RWPE1 (cell line): ENCODE measurements around the gene R3HDM4.
A peak's percentile ranks its signal among the peaks of the same experiment; 100 is the strongest.

ENCODE experiments used
- CTCF ChIA-PET: fragments of 350-600 bp; sonication (Branson Sonifier 250); formaldehyde crosslinking; extraction: SDS; loops from one replicate; lab custom pipeline; 2021; lab: Yijun Ruan, JAX
- POLR2A ChIA-PET: fragments of 400-600 bp; formaldehyde crosslinking; extraction: SDS; loops from one replicate; lab custom pipeline; 2020; ENCODE audit warnings: antibody characterized with exemption; ENCODE audit not compliant: low non-redundant PET; lab: Yijun Ruan, JAX
- DNase-seq: peaks from one replicate; pipeline ENCODE4 v3.0.0; 2012; ENCODE audit warnings: low spot score
- H3K27ac ChIP-seq: fragments of 450-650 bp; 2 replicates; pipeline ENCODE4 v1.5.1; 2017
- CTCF ChIP-seq: fragments of 450-650 bp; conservative IDR thresholded peaks from 2 replicates; pipeline ENCODE4 v1.5.1; 2017; ENCODE audit warnings: low read depth, mild to moderate bottlenecking

Gene R3HDM4

DNA sequence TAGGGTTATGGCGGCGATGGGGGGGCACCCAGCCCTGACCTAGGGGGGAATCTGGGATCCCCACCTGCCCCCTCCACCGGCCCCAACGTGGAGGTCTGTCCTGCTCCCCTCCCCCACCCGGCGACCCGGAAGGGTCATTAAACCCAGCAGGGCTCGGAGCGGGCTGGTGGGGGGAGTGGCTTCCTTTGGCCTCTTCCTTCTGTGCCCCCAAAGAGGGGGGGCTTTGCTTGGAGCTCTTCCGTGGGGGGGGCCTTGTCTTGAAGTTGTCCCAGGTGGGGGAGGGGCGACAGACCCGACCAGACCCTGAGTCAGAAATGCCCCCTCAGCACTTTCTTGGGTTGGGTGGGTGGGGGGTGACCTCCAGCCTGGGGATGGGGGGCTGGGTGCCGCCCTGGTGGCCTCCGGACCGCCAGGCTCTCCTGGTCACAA is 14.3 kb upstream of the R3HDM4 start:
- CTCF ChIA-PET, result interaction anchor here (0.9 kb wide), 1 partner anchor 9 kb away, joined by 3 read pairs; no protein-coding TSS in a partner anchor
- TF ChIP-seq CTCF, result no peak
- POLR2A ChIA-PET, result no interaction called here
- DNase-seq, result no peak
- H3K27ac ChIP-seq, result peak overlapping the region; percentile 85

- POLR2A ChIA-PET, result no interaction called here
- TF ChIP-seq CTCF, result no peak
- CTCF ChIA-PET, result interaction anchor here (0.9 kb wide), 1 partner anchor 9 kb away, joined by 3 read pairs; no protein-coding TSS in a partner anchor
- DNase-seq, result peak; percentile 39
- H3K27ac ChIP-seq, result peak overlapping the region; percentile 85
Measured at GRCh38 chr19:926589-927350, 13.8 kb upstream of the R3HDM4 start.

DNA sequence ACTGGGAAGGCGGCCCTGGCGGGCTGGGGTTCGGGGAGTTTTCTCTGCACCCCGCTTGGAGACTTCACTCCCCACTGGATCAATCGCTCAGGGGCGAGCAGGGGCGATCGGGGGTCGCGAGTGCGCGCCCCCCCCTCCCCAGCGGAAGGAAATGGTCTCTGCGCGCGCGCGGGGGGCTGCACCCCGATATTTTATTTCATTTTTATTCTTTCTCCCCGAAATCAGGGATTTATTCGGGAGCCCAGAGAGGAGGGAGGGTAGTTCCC is 13.2 kb upstream of the R3HDM4 start:
- ChIA-PET CTCF (interaction anchor here (0.9 kb wide), 1 partner anchor 10 kb away, joined by 3 read pairs; no protein-coding TSS in a partner anchor), POLR2A (no interaction called here)
- no peak for DNase-seq
- TF ChIP-seq CTCF, result no peak
- H3K27ac ChIP-seq, result peak overlapping the region; percentile 85

DNA sequence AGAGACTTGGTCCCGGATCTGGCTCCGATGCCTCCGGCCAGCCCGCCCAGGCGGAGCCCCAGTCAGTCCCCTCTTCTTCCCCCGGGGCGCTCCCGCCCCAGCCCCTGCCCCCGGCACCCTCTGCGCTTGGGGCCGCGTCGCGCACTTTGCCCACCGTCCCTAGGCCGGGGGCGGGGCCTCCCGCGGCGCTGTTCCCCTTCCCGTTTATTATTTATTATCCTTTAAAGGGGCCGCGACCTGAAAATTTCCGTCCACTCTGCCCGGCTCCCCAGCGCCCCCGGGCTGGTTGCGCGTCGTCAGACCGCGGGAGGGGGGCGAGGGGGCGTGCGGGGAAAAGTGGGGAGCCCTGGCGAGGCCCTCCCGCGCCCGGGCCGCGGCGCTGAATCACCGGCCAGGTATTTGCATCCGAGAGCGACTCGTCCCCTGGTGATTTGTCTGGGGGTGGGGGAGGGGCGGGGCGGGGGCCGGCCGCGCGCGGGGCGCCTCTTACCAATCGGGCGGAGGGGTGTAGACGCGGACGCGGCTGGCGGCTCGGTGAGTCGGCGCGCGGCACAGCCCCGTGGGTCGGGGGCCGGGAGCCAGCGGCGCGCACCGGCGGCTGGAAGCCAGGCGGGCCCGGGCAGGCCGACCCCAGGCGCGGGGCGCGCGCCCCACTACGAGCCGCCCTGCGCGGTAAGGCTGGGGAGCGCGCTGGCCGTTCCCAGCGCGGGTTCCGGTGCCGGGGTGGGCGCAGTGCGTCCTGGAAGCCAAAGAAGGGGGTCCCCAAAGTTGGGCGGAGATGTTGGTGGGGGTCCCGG is 12.7 kb upstream of the R3HDM4 start, which contains the start of gene ARID3A:
TSS of gene ARID3A (plus strand) at position 510 of the 797 bp plus-strand sequence. CDS start 3,494 bp downstream, outside the sequence.
- DNase-seq, result peak; percentile 86
- no peak for TF ChIP-seq CTCF
- ChIA-PET CTCF (interaction anchor here (1.4 kb wide), 1 partner anchor 56 kb away, joined by 4 read pairs; no protein-coding TSS in a partner anchor), POLR2A (interaction anchor here (0.5 kb wide), 1 partner anchor 76 kb away, joined by 10 read pairs; no protein-coding TSS in a partner anchor)
- H3K27ac ChIP-seq, result peak within 1 kb of the TSS; percentile 85

DNA sequence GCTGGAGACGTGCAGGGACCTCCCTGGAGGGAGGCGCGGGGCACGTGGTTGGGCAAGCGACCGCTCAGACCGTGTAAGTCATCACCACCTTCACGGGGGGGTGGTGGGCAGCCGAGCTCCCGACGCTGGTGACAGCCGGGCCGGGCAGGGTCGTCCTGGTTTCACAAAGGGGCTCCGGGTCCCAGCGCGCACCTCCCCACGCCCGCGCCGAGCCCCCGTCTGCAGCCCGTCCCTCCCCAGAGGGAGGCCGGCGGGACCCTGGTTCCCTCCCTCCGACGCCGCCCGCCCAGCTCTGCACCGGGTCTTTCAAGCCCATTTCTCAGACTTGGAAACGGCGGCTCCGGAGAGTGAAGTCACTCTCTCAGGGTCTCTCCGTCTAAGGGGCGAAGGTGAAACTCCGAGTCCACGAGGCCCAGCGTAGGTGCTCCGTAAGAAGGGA is 12.1 kb upstream of the R3HDM4 start:
- peak overlapping the region; percentile 85 for H3K27ac ChIP-seq
- CTCF ChIA-PET, result interaction anchor here (1.4 kb wide), 1 partner anchor 57 kb away, joined by 4 read pairs; no protein-coding TSS in a partner anchor
- POLR2A ChIA-PET, result interaction anchor here (0.5 kb wide), 1 partner anchor 76 kb away, joined by 10 read pairs; no protein-coding TSS in a partner anchor

More for the DNA sequence above, 12.1 kb upstream of the R3HDM4 start:
- TF ChIP-seq CTCF, result no peak
- DNase-seq, result no peak
